Gastrocnemius medialis (tissue), 4 donors: Measurements from ENCODE around the gene NELFE. TPM values are rescaled to one million over a fixed set of nuclear protein-coding genes. Genes with fewer than 3 reads are reported as not detected.
"Not testable (repeated sequence)": the region's sequence is repeated elsewhere in the genome, so short reads cannot be mapped to it uniquely, and the experiment has no call there.

ENCODE experiments used
- ATAC-seq, 2 donors: fragments of 150-250 bp; one replicate each; pipeline ENCODE4 v1.9.1; 2016
- DNase-seq, 2 donors: peaks; one replicate each; pipeline ENCODE4 v3.0.0-alpha.2; 2019
- H3K27ac ChIP-seq, 4 donors: fragments of 200-600 bp; sonication (generic); 1 replicate in 1 of 4; 2 replicates in 3 of 4; pipeline ENCODE4 v1.5.1; 2016 to 2018; ENCODE audit warnings: mild to moderate bottlenecking in 2 of 4, moderate library complexity in 1 of 4
- H3K27me3 ChIP-seq, 3 donors: fragments of 200-600 bp; sonication (generic) in 2 of 3; 1 replicate in 1 of 3; 2 replicates in 2 of 3; pipeline versions ENCODE4 v1.5.1 to v1.6.0; 2016 to 2019; ENCODE audit warnings: mild to moderate bottlenecking in 1 of 3, moderate library complexity in 1 of 3
- H3K36me3 ChIP-seq, 2 donors: fragments of 200-600 bp; sonication (generic) in 1 of 2; one replicate each; pipeline ENCODE4 v1.5.1; 2017 to 2018
- H3K4me1 ChIP-seq, 2 donors: fragments of 200-600 bp; sonication (generic) in 1 of 2; one replicate each; pipeline ENCODE4 v1.5.1; 2016 to 2017; ENCODE audit warnings: mild to moderate bottlenecking in 2 of 2
- H3K4me3 ChIP-seq, 4 donors: fragments of 200-600 bp; sonication (generic) in 3 of 4; 1 replicate in 1 of 4; 2 replicates in 3 of 4; pipeline ENCODE4 v1.5.1; 2016 to 2019; ENCODE audit warnings: mild to moderate bottlenecking in 2 of 4
- H3K9me3 ChIP-seq, 3 donors: fragments of 200-600 bp; sonication (generic) in 2 of 3; 1 replicate in 1 of 3; 2 replicates in 2 of 3; pipeline ENCODE4 v1.5.1; 2016 to 2019
- CTCF ChIP-seq, 5 experiments: fragments of 450-650 bp in 3 of 5; fragments of 200-600 bp in 2 of 5; sonication (generic) in 2 of 5; IDR thresholded peaks in 4 of 5; conservative IDR thresholded peaks in 1 of 5; 1 replicate in 4 of 5; 2 replicates in 1 of 5; pipeline ENCODE4 v1.5.1; 2016 to 2019; ENCODE audit warnings: antibody characterized with exemption in 5 of 5, mild to moderate bottlenecking in 3 of 5, moderate library complexity in 3 of 5
- POLR2A ChIP-seq, 2 donors: fragments of 450-650 bp; IDR thresholded peaks; one replicate each; pipeline ENCODE4 v1.6.1; 2017; ENCODE audit warnings: antibody characterized with exemption in 2 of 2, mild to moderate bottlenecking in 2 of 2, moderate library complexity in 2 of 2
- in situ Hi-C, 4 donors: fragments of 200-750 bp; cut with MboI; loops; one replicate each; pipeline versions ENCODE4 v1.15.0 to v1.8.0; 2017; ENCODE audit warnings: low sequenced_read_pairs in 4 of 4
- intact Hi-C: fragments of 100-400 bp; cut with DNase I; formaldehyde crosslinking; loops from one replicate; pipeline ENCODE4 v1.15.1; 2023; ENCODE audit warnings: low total_unique reads
- total RNA-seq, 4 donors: library from RNA; depleted of rRNA; stranded (reverse); fragments of >200 nt; gene quantifications; one replicate each; pipeline versions ENCODE4 v1.1.0 to v1.2.3, GENCODE V29; 2016

The NELFE gene
- total RNA-seq, 4 donors from 2014 or later: 58.1 to 88.6 (median 78.7) TPM

- ATAC-seq, H3K4me3 ChIP-seq, H3K4me1 ChIP-seq, intact Hi-C loops, in situ Hi-C loops, H3K9me3 ChIP-seq, H3K27ac ChIP-seq, DNase-seq, H3K27me3 ChIP-seq, H3K36me3 ChIP-seq: not testable (repeated sequence)
These were observed 37.6 kb upstream of the NELFE start for GRCh38 chr6:31996385-31996784.

- H3K4me1 ChIP-seq, H3K27me3 ChIP-seq, H3K27ac ChIP-seq, H3K4me3 ChIP-seq, intact Hi-C loops, ATAC-seq, H3K9me3 ChIP-seq, DNase-seq, H3K36me3 ChIP-seq, in situ Hi-C loops: not testable (repeated sequence)
These were observed 35.6 kb upstream of the NELFE start for GRCh38 chr6:31994421-31994820.

- intact Hi-C loops, in situ Hi-C loops, H3K4me1 ChIP-seq, H3K27me3 ChIP-seq, H3K9me3 ChIP-seq, H3K27ac ChIP-seq, ATAC-seq, H3K4me3 ChIP-seq, DNase-seq, H3K36me3 ChIP-seq: not testable (repeated sequence)
These were observed 30.6 kb upstream of the NELFE start for GRCh38 chr6:31989363-31989762.

GRCh38 chr6:31981744-31982143 lies 23.0 kb upstream of the NELFE start, which contains the start of gene C4A:
Gene C4A (plus strand): TSS chr6:31982057. CDS start chr6:31982108, 51 bp downstream.
- DNase-seq: not testable (repeated sequence)

GRCh38 chr6:31980998-31981397 lies 22.2 kb upstream of the NELFE start:
- DNase-seq, ATAC-seq, H3K27me3 ChIP-seq, in situ Hi-C loops, intact Hi-C loops, H3K9me3 ChIP-seq, H3K27ac ChIP-seq, H3K4me3 ChIP-seq, H3K4me1 ChIP-seq: not testable (repeated sequence)
- peaks cover 0 to 12% of the 10 kb centered on the region in 2 donors for H3K36me3 ChIP-seq

More at GRCh38 chr6:31981744-31982143, 23.0 kb upstream of the NELFE start, which contains the start of gene C4A:
- ATAC-seq, H3K4me3 ChIP-seq, H3K27ac ChIP-seq, intact Hi-C loops, H3K9me3 ChIP-seq, in situ Hi-C loops, H3K4me1 ChIP-seq, H3K27me3 ChIP-seq: not testable (repeated sequence)
- peaks cover 0 to 12% of the 10 kb centered on the region in 2 donors for H3K36me3 ChIP-seq

GRCh38 chr6:31980195-31980876 lies 21.6 kb upstream of the NELFE start:
- ATAC-seq, H3K27ac ChIP-seq, H3K4me1 ChIP-seq, H3K4me3 ChIP-seq, H3K27me3 ChIP-seq, intact Hi-C loops, H3K9me3 ChIP-seq, in situ Hi-C loops, DNase-seq: not testable (repeated sequence)
- H3K36me3 ChIP-seq: peaks cover 0 to 12% of the 10 kb centered on the region in 2 donors

- Histone ChIP-seq H3K27ac (no peak overlapping the region), H3K36me3 (peaks cover 0 to 19% of the 10 kb centered on the region in 2 donors), H3K4me1 (no peaks in the 10 kb centered on the region), H3K27me3 (no peaks in the 10 kb centered on the region), H3K9me3 (no peaks in the 10 kb centered on the region), H3K4me3 (no peak overlapping the region)
- intact Hi-C loops: loop anchor here (10.0 kb wide), 3 partner anchors 195 to 1915 kb away; partner anchors contain the start of genes AGPAT1, CLIC1, POLR1H and PPP1R11
- ATAC-seq (no peak), DNase-seq (no peak)
- TF ChIP-seq POLR2A (IDR thresholded peaks at IDR 0.05) (no peak), CTCF (IDR thresholded peaks at IDR 0.05 in 4 of 5, conservative IDR thresholded peaks at IDR 0.05 in 1 of 5) (no peak)
- in situ Hi-C loops: loop anchor here in 1 of 4 donors (10.0 kb wide), 1 partner anchor 85 kb away; the partner anchor contains the start of gene EHMT2
These were observed 20.6 kb upstream of the NELFE start for GRCh38 chr6:31979238-31979898.
